IMR-90 (cell line): ENCODE results near the gene KIAA0319L.

ENCODE experiments used
- NFE2L2 ChIP-seq: fragments of 150-350 bp; IDR thresholded peaks from 2 replicates; pipeline ENCODE4 v1.6.1; 2016; ENCODE audit warnings: low read depth, mild to moderate bottlenecking, low read length
- POLR2A ChIP-seq: IDR thresholded peaks from 2 replicates; pipeline ENCODE4 v1.6.1; 2012; ENCODE audit warnings: mild to moderate bottlenecking, low read depth, low read length
- TF ChIP-seq, protein P1 (sequence below): conservative IDR thresholded peaks from 2 replicates; pipeline ENCODE4 v1.5.1; 2012; ENCODE audit warnings: mild to moderate bottlenecking, low read depth, low read length, improper control_type of control experiment

DNA sequence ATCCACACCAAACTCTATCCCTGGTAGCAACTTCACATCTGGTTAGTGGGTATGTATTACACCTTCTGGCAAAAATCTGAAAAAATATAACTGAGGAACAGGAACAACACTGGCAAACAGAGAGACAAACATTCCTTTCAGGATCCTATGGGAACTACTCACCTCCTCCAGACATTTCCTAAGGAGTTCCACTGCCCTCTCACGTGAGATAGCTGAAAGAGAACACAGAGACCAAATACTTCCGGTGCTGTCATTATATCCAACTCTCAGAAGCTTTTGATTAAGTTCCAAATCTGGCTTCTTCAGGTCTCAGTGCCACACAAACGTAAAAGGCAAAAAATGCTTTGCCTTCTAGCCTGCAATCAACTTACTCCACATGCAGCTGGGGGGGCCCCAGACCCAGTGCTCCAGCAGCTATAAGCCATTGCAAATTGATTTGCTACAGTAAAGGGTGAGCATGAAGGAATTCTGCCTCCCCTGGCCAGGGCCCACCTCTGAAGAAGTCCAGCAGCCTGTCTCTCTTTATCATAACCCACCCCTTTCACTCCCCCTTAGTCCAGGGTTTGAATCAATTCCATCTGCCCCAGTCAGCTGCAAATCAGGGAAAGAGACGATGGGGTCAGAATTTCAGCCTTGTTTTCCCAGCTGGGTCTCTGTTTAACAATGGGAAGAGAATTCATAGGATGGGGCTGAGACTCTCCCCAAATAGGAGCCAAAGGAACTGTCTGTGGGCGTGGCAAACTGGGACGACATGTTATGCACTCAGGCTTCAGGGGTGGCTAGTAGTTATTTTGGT lies 48.1 kb upstream of the KIAA0319L start:
- TF ChIP-seq POLR2A, result no peak
- TF ChIP-seq, protein P1, sequence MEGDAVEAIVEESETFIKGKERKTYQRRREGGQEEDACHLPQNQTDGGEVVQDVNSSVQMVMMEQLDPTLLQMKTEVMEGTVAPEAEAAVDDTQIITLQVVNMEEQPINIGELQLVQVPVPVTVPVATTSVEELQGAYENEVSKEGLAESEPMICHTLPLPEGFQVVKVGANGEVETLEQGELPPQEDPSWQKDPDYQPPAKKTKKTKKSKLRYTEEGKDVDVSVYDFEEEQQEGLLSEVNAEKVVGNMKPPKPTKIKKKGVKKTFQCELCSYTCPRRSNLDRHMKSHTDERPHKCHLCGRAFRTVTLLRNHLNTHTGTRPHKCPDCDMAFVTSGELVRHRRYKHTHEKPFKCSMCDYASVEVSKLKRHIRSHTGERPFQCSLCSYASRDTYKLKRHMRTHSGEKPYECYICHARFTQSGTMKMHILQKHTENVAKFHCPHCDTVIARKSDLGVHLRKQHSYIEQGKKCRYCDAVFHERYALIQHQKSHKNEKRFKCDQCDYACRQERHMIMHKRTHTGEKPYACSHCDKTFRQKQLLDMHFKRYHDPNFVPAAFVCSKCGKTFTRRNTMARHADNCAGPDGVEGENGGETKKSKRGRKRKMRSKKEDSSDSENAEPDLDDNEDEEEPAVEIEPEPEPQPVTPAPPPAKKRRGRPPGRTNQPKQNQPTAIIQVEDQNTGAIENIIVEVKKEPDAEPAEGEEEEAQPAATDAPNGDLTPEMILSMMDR, result no peak
- no peak for TF ChIP-seq NFE2L2
